Body of pancreas (tissue), 4 donors: ENCODE data around the gene DNAI2.

Experiments
- POLR2A ChIP-seq, 3 donors: fragments of 450-650 bp; IDR thresholded peaks; one replicate each; pipeline ENCODE4 v1.6.1; 2016; ENCODE audit warnings: antibody characterized with exemption in 3 of 3, mild to moderate bottlenecking in 2 of 3
- TF ChIP-seq, protein P1 (sequence below), 7 experiments: fragments of 450-650 bp in 4 of 7; fragments of 200-600 bp in 3 of 7; sonication (generic) in 3 of 7; IDR thresholded peaks; one replicate each; pipeline ENCODE4 v1.5.1; 2016 to 2019; ENCODE audit warnings: antibody characterized with exemption in 7 of 7

DNA sequence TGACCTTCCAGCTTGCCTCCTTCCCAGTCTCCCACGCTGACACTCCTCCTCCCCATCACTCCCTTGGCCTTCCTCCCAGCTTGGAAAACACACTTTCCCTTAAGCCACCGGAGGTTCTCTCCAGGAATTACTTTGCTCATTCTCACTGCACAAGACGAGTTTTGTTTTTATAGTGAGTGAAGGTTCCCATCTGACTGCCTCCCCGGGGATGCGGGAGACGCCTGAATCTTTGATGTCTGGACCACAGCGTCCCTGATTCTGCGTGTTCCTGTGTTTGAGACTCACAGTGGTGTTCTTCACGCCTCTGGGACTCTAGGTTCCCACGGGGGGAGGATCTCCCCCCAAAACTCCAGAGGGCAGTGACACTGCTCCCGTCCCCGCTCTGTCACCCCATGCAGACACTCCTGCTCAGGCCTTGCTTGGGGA is 2.0 kb downstream of the DNAI2 start:
- TF ChIP-seq, protein P1, sequence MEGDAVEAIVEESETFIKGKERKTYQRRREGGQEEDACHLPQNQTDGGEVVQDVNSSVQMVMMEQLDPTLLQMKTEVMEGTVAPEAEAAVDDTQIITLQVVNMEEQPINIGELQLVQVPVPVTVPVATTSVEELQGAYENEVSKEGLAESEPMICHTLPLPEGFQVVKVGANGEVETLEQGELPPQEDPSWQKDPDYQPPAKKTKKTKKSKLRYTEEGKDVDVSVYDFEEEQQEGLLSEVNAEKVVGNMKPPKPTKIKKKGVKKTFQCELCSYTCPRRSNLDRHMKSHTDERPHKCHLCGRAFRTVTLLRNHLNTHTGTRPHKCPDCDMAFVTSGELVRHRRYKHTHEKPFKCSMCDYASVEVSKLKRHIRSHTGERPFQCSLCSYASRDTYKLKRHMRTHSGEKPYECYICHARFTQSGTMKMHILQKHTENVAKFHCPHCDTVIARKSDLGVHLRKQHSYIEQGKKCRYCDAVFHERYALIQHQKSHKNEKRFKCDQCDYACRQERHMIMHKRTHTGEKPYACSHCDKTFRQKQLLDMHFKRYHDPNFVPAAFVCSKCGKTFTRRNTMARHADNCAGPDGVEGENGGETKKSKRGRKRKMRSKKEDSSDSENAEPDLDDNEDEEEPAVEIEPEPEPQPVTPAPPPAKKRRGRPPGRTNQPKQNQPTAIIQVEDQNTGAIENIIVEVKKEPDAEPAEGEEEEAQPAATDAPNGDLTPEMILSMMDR (IDR thresholded peaks at IDR 0.05): no peak
- no peak for TF ChIP-seq POLR2A (IDR thresholded peaks at IDR 0.05)
